Natural killer cell (primary cell): ENCODE data around the gene AVP. TPM values are rescaled to one million over a fixed set of nuclear protein-coding genes. Genes with fewer than 3 reads are reported as not detected.
A peak's percentile ranks its signal among the peaks of the same experiment; 100 is the strongest.

Experiments
- ATAC-seq, 3 donors: fragments of 150-1000 bp in 2 of 3; fragments of 200-7000 bp in 1 of 3; cut with Tn5 transposase; 1 replicate in 1 of 3; 2 replicates in 2 of 3; pipeline ENCODE4 v1.10.0; 2021; ENCODE audit warnings: mild to moderate bottlenecking in 2 of 3, moderate library complexity in 2 of 3
- DNase-seq, 2 donors: peaks; one replicate each; pipeline versions ENCODE4 v3.0.0 to v3.0.0-alpha.2; 2013 to 2021; ENCODE audit warnings: mixed read lengths in 1 of 2
- H3K27ac ChIP-seq: one replicate; pipeline ENCODE4 v1.5.1; 2013; ENCODE audit warnings: mild to moderate bottlenecking, low read length
- H3K27me3 ChIP-seq: one replicate; pipeline ENCODE4 v1.6.1; 2013; ENCODE audit warnings: low read length; ENCODE audit not compliant: control insufficient read depth, insufficient read depth
- H3K36me3 ChIP-seq: one replicate; pipeline ENCODE4 v1.6.1; 2013; ENCODE audit warnings: low read length; ENCODE audit not compliant: control insufficient read depth, insufficient read depth
- H3K4me1 ChIP-seq: one replicate; pipeline ENCODE4 v1.6.1; 2013; ENCODE audit warnings: low read length; ENCODE audit not compliant: control insufficient read depth, insufficient read depth
- H3K4me3 ChIP-seq: one replicate; pipeline ENCODE4 v1.5.1; 2013; ENCODE audit warnings: low read length
- H3K9me3 ChIP-seq: one replicate; pipeline ENCODE4 v1.6.1; 2013; ENCODE audit warnings: low read length; ENCODE audit not compliant: control insufficient read depth, insufficient read depth
- H3K27ac Mint-ChIP-seq, 2 donors: one replicate each; pipeline ENCODE4 v1.8.0; 2022; ENCODE audit warnings: mild to moderate bottlenecking in 2 of 2, mixed read lengths in 2 of 2, moderate library complexity in 1 of 2
- H3K27me3 Mint-ChIP-seq, 2 donors: one replicate each; pipeline ENCODE4 v1.8.0; 2022; ENCODE audit warnings: low read depth in 2 of 2, mixed read lengths in 2 of 2
- H3K36me3 Mint-ChIP-seq: one replicate; pipeline ENCODE4 v1.8.0; 2022; ENCODE audit warnings: mixed read lengths
- H3K4me1 Mint-ChIP-seq, 2 donors: one replicate each; pipeline ENCODE4 v1.8.0; 2022; ENCODE audit warnings: mixed read lengths in 2 of 2
- H3K4me3 Mint-ChIP-seq: one replicate; pipeline ENCODE4 v1.8.0; 2022; ENCODE audit warnings: mild to moderate bottlenecking, moderate library complexity, mixed read lengths
- H3K9me3 Mint-ChIP-seq, 2 donors: one replicate each; pipeline ENCODE4 v1.8.0; 2022; ENCODE audit warnings: mixed read lengths in 2 of 2
- CTCF ChIP-seq: fragments of 200-600 bp; IDR thresholded peaks from one replicate; pipeline ENCODE4 v1.8.0; 2022; ENCODE audit warnings: antibody characterized with exemption
- WGBS: methylation state at CpG from one replicate; pipeline ENCODE4 v1.1.7; 2013; ENCODE audit warnings: missing lambda C conversion rate; ENCODE audit not compliant: insufficient coverage; 5-methylcytosine and 5-hydroxymethylcytosine counted together
- intact Hi-C: fragments of 100-400 bp; cut with micrococcal nuclease; formaldehyde crosslinking; loops from one replicate; pipeline ENCODE4 v1.14.2; 2022
- total RNA-seq, 4 donors: library from RNA; stranded (reverse); fragments of 120-200 nt in 1 of 4; gene quantifications; one replicate each; pipeline versions ENCODE4 v1.2.3 to v1.2.4, GENCODE V29; 2013 to 2022

AVP gene
- total RNA-seq, 3 donors from 2014 or later (not counting 1 experiment from before 2014, with no cell fraction given): not detected

- Mint-ChIP-seq H3K36me3 (no peaks in the 10 kb centered on the region), H3K4me1 (peaks cover 13 to 26% of the 10 kb centered on the region in 2 donors), H3K27ac (no peak overlapping the region), H3K27me3 (no peaks in the 10 kb centered on the region), H3K9me3 (no peaks in the 10 kb centered on the region), H3K4me3 (peak overlapping the region; percentile 60)
- DNase-seq (no peak), ATAC-seq (no peak)
- peaks cover 17% of the 10 kb centered on the region for H3K36me3 ChIP-seq
- H3K4me3 ChIP-seq: no peak overlapping the region
- 96% methylated on average over 13 of the region's 14 CpGs for WGBS
- intact Hi-C loops: no loop called here
- H3K9me3 ChIP-seq: no peaks in the 10 kb centered on the region
- no peak overlapping the region for H3K27ac ChIP-seq
- H3K4me1 ChIP-seq: peaks cover 22% of the 10 kb centered on the region
- no peak for TF ChIP-seq CTCF
- no peaks in the 10 kb centered on the region for H3K27me3 ChIP-seq
These were observed 36.8 kb downstream of the AVP start for GRCh38 chr20:3047486-3048419.

GRCh38 chr20:3046677-3047462, 37.7 kb downstream of the AVP start:
- Mint-ChIP-seq H3K27ac (peak overlapping the region in 1 of 2 donors; percentile 86), H3K4me3 (peak overlapping the region; percentile 87), H3K36me3 (no peaks in the 10 kb centered on the region), H3K9me3 (no peaks in the 10 kb centered on the region), H3K27me3 (no peaks in the 10 kb centered on the region), H3K4me1 (peaks cover 13 to 26% of the 10 kb centered on the region in 2 donors)
- DNase-seq: no peak
- TF ChIP-seq CTCF: no peak
- WGBS: 52% methylated on average over 39 of the region's 39 CpGs
- Histone ChIP-seq H3K4me3 (peak overlapping the region; percentile 63), H3K36me3 (peaks cover 17% of the 10 kb centered on the region), H3K27me3 (no peaks in the 10 kb centered on the region), H3K9me3 (no peaks in the 10 kb centered on the region), H3K4me1 (peaks cover 22% of the 10 kb centered on the region), H3K27ac (no peak overlapping the region)
- intact Hi-C loops: no loop called here
- ATAC-seq: no peak

- Histone ChIP-seq H3K36me3 (peaks cover 17% of the 10 kb centered on the region), H3K4me3 (peak within 1 kb of the TSS; percentile 63), H3K27me3 (no peaks in the 10 kb centered on the region), H3K4me1 (peaks cover 22% of the 10 kb centered on the region), H3K9me3 (no peaks in the 10 kb centered on the region), H3K27ac (peak within 1 kb of the TSS; percentile 74)
- no peaks in the 10 kb centered on the region for H3K9me3 Mint-ChIP-seq
- H3K27me3 Mint-ChIP-seq: no peaks in the 10 kb centered on the region
- intact Hi-C loops: no loop called here
- TF ChIP-seq CTCF: no peak
- peak; percentile 77 to 84 for DNase-seq
- peaks cover 13 to 26% of the 10 kb centered on the region in 2 donors for H3K4me1 Mint-ChIP-seq
- WGBS: under 1% methylated on average over 104 of the region's 104 CpGs
- no peaks in the 10 kb centered on the region for H3K36me3 Mint-ChIP-seq
- ATAC-seq: peak; percentile 84 to 95 (median 89)
- H3K4me3 Mint-ChIP-seq: peak within 1 kb of the TSS; percentile 87
- H3K27ac Mint-ChIP-seq: peak within 1 kb of the TSS; percentile 77 to 86
These were observed 38.5 kb downstream of the AVP start, which contains the start of gene MRPS26 for GRCh38 chr20:3045816-3046676. MRPS26 (plus strand) TSS chr20:3046052; CDS start chr20:3046069, 17 bp downstream.
